GM12878 (cell line): Measurements from ENCODE around the gene TNFAIP1. TPM values are rescaled to one million over a fixed set of nuclear protein-coding genes. Genes with fewer than 3 reads are reported as not detected.
A peak's percentile ranks its signal among the peaks of the same experiment; 100 is the strongest.

Experiments used
- ATAC-seq: fragments of 200-7000 bp; cut with Tn5 transposase; 3 replicates; pipeline ENCODE4 v1.9.1; 2020; ENCODE audit warnings: mild to moderate bottlenecking, moderate library complexity
- BruUV-seq: library from RNA; stranded (reverse); fragments of 400-500 nt; replicated peaks from 2 replicates; lab custom pipeline; 2021; lab: Mats Ljungman, UMichigan
- CTCF ChIA-PET: fragments of 300-600 bp; sonication (Branson Sonifier 250); formaldehyde crosslinking; extraction: SDS; loops from one replicate; lab custom pipeline; 2021; ENCODE audit warnings: inconsistent platforms; lab: Yijun Ruan, JAX
- POLR2A ChIA-PET: fragments of 350-600 bp; formaldehyde crosslinking; extraction: SDS; loops from one replicate; lab custom pipeline; 2021; ENCODE audit warnings: inconsistent platforms; lab: Charles Lee
- RAD21 ChIA-PET: fragments of 300-600 bp; sonication (Branson Sonifier 250); formaldehyde crosslinking; loops from one replicate; lab custom pipeline; 2023; ENCODE audit warnings: antibody characterized with exemption; ENCODE audit not compliant: unreplicated experiment; lab: Charles Lee
- SMC1A ChIA-PET: fragments of 300-600 bp; sonication (Branson Sonifier 250); formaldehyde crosslinking; loops from one replicate; lab custom pipeline; 2023; ENCODE audit not compliant: unreplicated experiment, uncharacterized antibody; lab: Charles Lee
- DNase-seq: peaks from one replicate; pipeline ENCODE4 v3.0.0-alpha.2; 2011; ENCODE audit warnings: low read depth, low spot score
- FAIRE-seq: peaks from 3 replicates; lab custom pipeline; 2011; peaks lifted over from hg19 to GRCh38; lab: Jason Lieb, UNC
- H2AFZ ChIP-seq: 2 replicates; pipeline ENCODE4 v1.6.0; 2011; ENCODE audit warnings: low read depth, low read length, control low read depth; ENCODE audit not compliant: control insufficient read depth
- H3K27ac ChIP-seq: 2 replicates; pipeline ENCODE4 v1.5.1; 2011; ENCODE audit warnings: control low read depth; ENCODE audit not compliant: control insufficient read depth, insufficient read depth
- H3K27me3 ChIP-seq, 2 experiments: replicated peaks in 1 of 2; 2 replicates each; pipeline versions ENCODE4 v1.6.0 to v1.6.1; 2011; ENCODE audit warnings: low read length in 1 of 2; ENCODE audit not compliant: control insufficient read depth in 2 of 2, insufficient read depth in 2 of 2
- H3K36me3 ChIP-seq, 2 experiments: 2 replicates each; pipeline ENCODE4 v1.5.1; 2011; ENCODE audit warnings: low read length in 1 of 2; ENCODE audit not compliant: control insufficient read depth in 2 of 2, insufficient read depth in 2 of 2
- H3K4me1 ChIP-seq: 2 replicates; pipeline ENCODE4 v1.6.1; 2011; ENCODE audit warnings: mild to moderate bottlenecking, low read length, moderate library complexity, mixed read lengths; ENCODE audit not compliant: control insufficient read depth, insufficient read depth
- H3K4me2 ChIP-seq: 2 replicates; pipeline ENCODE4 v1.6.0; 2011; ENCODE audit warnings: control low read depth; ENCODE audit not compliant: control insufficient read depth, insufficient read depth
- H3K4me3 ChIP-seq: fragments of 200-600 bp; sonication (generic); 2 replicates; pipeline ENCODE4 v1.5.1; 2016
- H3K79me2 ChIP-seq: 2 replicates; pipeline ENCODE4 v1.6.0; 2011; ENCODE audit warnings: low read length; ENCODE audit not compliant: control insufficient read depth, insufficient read depth
- H3K9ac ChIP-seq: 2 replicates; pipeline ENCODE4 v1.8.0; 2011; ENCODE audit warnings: low read length, control low read depth, mixed read lengths; ENCODE audit not compliant: control insufficient read depth, insufficient read depth
- H3K9me3 ChIP-seq: replicated peaks from 3 replicates; pipeline ENCODE4 v1.5.1; 2011; ENCODE audit warnings: mild to moderate bottlenecking, low read length; ENCODE audit not compliant: control insufficient read depth, insufficient read depth
- H4K20me1 ChIP-seq: 2 replicates; pipeline ENCODE4 v1.6.0; 2011; ENCODE audit not compliant: control insufficient read depth, insufficient read depth
- ESRRA ChIP-seq: IDR thresholded peaks from 2 replicates; pipeline ENCODE4 v1.6.1; 2012; ENCODE audit warnings: mild to moderate bottlenecking, low read length, improper control_type of control experiment
- RELA ChIP-seq: fragments of 450-650 bp; IDR thresholded peaks from 2 replicates; pipeline ENCODE4 v1.8.0; 2014; ENCODE audit warnings: borderline replicate concordance; ENCODE audit not compliant: partially characterized antibody
- ZSCAN29 ChIP-seq: fragments of 450-650 bp; IDR thresholded peaks from 2 replicates; pipeline ENCODE4 v1.6.1; 2017; ENCODE audit warnings: mild to moderate bottlenecking, moderate library complexity
- WGBS: methylation state at CpG from one replicate; pipeline ENCODE4 v1.1.6; 2016; ENCODE audit warnings: low lambda C conversion rate; ENCODE audit not compliant: insufficient replicate concordance, insufficient coverage; ENCODE audit errors: missing lambda C conversion rate; 5-methylcytosine and 5-hydroxymethylcytosine counted together
- in situ Hi-C: fragments of 300-500 bp; cut with MboI; formaldehyde crosslinking; loops from 9 replicates; pipeline ENCODE4 v1.14.3; 2018; ENCODE audit warnings: mixed read lengths
- intact Hi-C: fragments of 100-400 bp; cut with micrococcal nuclease; formaldehyde crosslinking; loops from one replicate; pipeline ENCODE4 v1.14.2; 2022; ENCODE audit not compliant: unreplicated experiment
- polyA plus RNA-seq, 11 experiments: library from polyadenylated mRNA; depleted of rRNA in 4 of 11; unstranded in 6 of 11; stranded (reverse) in 5 of 11; fragments of >200 nt; fragmentation: Nextera tagmentation in 4 of 11; fragmentation: Illumina TruSeq in 1 of 11; extraction: Ambion mirVana in 4 of 11; extraction: Trizol in 1 of 11; gene quantifications; 1 replicate in 1 of 11; 2 replicates in 10 of 11; pipeline versions ENCODE4 v1.2.1 to v1.2.3, GENCODE V29; 2011 to 2016; ENCODE audit warnings: inconsistent platforms in 2 of 11, missing spikeins in 2 of 11, low read depth in 1 of 11
- total RNA-seq, 4 experiments: library from RNA; depleted of rRNA in 3 of 4; stranded (reverse); fragments of >200 nt in 3 of 4; fragmentation: Illumina TruSeq in 1 of 4; extraction: Trizol in 1 of 4; gene quantifications; 2 replicates each; pipeline versions ENCODE4 v1.2.1 to v1.2.3, GENCODE V29; 2013 to 2021
- TF ChIP-seq, protein P1 (sequence below), 3 experiments: IDR thresholded peaks in 2 of 3; conservative IDR thresholded peaks in 1 of 3; 2 replicates each; pipeline ENCODE4 v1.5.1; 2011; ENCODE audit warnings: low read depth in 3 of 3, low read length in 3 of 3, mild to moderate bottlenecking in 3 of 3, control low read depth in 2 of 3, moderate library complexity in 2 of 3, inconsistent platforms in 1 of 3, mixed read lengths in 1 of 3; ENCODE audit not compliant: control insufficient read depth in 2 of 3, insufficient read depth in 1 of 3; ENCODE audit errors: extremely low read depth in 1 of 3
- TF ChIP-seq, protein P2 (sequence below): IDR thresholded peaks from 2 replicates; pipeline ENCODE4 v1.6.1; 2011; ENCODE audit warnings: borderline replicate concordance, low read depth, mild to moderate bottlenecking, moderate library complexity, low read length; ENCODE audit not compliant: insufficient read depth, poor library complexity, severe bottlenecking

TNFAIP1 gene
- total and polyA plus RNA-seq, 10 of the 15 experiments (the other 5 are each of a cell fraction or from before 2014, with no cell fraction given), result 1.8 to 16.9 (median 11.7) TPM

DNA sequence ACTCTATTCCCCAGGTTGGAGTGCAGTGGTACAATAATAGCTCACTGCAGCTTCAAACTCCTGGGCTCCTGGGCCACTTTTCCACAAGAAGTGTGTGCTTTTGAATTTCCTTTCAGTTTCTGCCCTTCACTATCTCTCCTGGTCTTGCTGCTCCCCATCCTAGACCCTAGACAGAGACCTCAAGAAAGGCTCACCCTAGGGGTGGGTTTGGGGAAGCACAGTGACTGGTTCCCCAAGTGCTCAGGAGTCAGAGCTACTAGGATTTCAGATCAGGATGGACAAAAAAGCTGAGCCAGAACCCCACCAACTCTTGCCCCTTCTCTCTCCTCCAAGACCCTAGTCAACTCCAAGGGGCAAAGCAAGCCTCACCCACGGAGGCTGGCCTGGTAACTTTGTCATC is 31.0 kb downstream of the TNFAIP1 start:
- Histone ChIP-seq H3K4me1 (no peaks in the 10 kb centered on the region), H3K4me3 (no peak overlapping the region), H4K20me1 (no peaks in the 10 kb centered on the region), H3K9ac (no peak overlapping the region), H3K27me3 (no peaks in the 10 kb centered on the region), H3K9me3 (no peaks in the 10 kb centered on the region), H3K27ac (no peak overlapping the region), H3K4me2 (no peak overlapping the region), H2AFZ (no peak overlapping the region), H3K79me2 (no peaks in the 10 kb centered on the region), H3K36me3 (no peaks in the 10 kb centered on the region; a peak in 1 of 4 replicates)
- ChIA-PET SMC1A (interaction anchor here (1.3 kb wide), 1 partner anchor 9 kb away, joined by 6 read pairs; the partner anchor contains the start of gene POLDIP2), CTCF (interaction anchor here (0.8 kb wide), 1 partner anchor 9 kb away, joined by 4 read pairs; no protein-coding TSS in a partner anchor), RAD21 (no interaction called here), POLR2A (interaction anchor here (0.6 kb wide), 1 partner anchor 137 kb away, joined by 3 read pairs; no protein-coding TSS in a partner anchor)
- no peak for TF ChIP-seq RELA
- TF ChIP-seq, protein P1, sequence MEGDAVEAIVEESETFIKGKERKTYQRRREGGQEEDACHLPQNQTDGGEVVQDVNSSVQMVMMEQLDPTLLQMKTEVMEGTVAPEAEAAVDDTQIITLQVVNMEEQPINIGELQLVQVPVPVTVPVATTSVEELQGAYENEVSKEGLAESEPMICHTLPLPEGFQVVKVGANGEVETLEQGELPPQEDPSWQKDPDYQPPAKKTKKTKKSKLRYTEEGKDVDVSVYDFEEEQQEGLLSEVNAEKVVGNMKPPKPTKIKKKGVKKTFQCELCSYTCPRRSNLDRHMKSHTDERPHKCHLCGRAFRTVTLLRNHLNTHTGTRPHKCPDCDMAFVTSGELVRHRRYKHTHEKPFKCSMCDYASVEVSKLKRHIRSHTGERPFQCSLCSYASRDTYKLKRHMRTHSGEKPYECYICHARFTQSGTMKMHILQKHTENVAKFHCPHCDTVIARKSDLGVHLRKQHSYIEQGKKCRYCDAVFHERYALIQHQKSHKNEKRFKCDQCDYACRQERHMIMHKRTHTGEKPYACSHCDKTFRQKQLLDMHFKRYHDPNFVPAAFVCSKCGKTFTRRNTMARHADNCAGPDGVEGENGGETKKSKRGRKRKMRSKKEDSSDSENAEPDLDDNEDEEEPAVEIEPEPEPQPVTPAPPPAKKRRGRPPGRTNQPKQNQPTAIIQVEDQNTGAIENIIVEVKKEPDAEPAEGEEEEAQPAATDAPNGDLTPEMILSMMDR (IDR thresholded peaks at IDR 0.05 in 2 of 3, conservative IDR thresholded peaks at IDR 0.05 in 1 of 3; ENCODE audit: control insufficient read depth in 2 of 3, extremely low read depth in 1 of 3, insufficient read depth in 1 of 3, low read depth in 3 of 3, low read length in 3 of 3), result 0 out of 6 replicates have a peak, but pooled peaks of 1 of the 3 experiments have one; percentile 7
- in situ Hi-C loops (no loop called here), intact Hi-C loops (no loop called here)
- ATAC-seq (no peak), FAIRE-seq (no peak), DNase-seq (no peak)
- WGBS, result 29% methylated on average over 1 of the region's 1 CpG
- no TSS peak for BruUV-seq

DNA sequence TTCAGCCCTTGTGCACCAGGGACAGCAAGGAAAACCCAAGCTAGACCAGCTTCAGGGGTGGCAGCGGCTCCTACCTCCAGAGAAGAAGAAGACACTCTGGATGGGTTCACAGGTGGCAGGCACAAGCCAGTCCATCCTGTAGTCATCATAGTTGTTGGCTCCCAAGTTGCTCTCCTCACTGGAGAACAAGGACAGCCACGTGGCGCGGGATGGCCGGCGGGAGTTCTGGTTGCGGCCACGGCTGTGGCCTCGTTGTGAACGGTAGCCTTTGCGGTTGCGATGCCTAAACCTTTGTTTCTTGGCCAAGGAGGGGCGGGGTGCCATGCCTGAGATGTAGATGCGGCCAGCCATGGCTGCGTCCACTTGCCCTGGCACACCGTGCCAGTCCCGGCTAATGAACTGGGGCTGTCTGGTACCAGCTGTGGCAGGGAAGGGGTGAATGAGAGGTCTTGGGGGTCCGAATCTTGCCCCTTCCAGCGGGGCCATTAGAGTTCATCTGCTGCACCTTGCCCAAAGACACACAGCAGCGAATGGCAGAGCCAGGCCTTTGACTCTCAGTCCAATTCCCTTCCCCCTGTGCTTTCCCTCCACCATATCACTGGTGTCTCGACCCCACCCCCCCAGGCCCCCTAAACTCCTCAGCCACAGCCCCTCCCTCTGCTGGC is 32.2 kb downstream of the TNFAIP1 start:
- WGBS, result 86% methylated on average over 20 of the region's 21 CpGs
- H4K20me1 ChIP-seq, result no peaks in the 10 kb centered on the region
- DNase-seq (no peak), ATAC-seq (no peak), FAIRE-seq (no peak)
- in situ Hi-C loops, result no loop called here
- peaks cover 1% of the 10 kb centered on the region; the same call in 1 of the 2 replicates for H3K79me2 ChIP-seq
- ChIA-PET POLR2A (interaction anchor here (0.6 kb wide), 1 partner anchor 119 kb away, joined by 7 read pairs; no protein-coding TSS in a partner anchor), RAD21 (no interaction called here), SMC1A (interaction anchor here (0.9 kb wide), 1 partner anchor 10 kb away, joined by 4 read pairs; the partner anchor contains the start of gene POLDIP2), CTCF (no interaction called here)
- no peak overlapping the region for H3K27ac ChIP-seq
- intact Hi-C loops, result no loop called here
- no peaks in the 10 kb centered on the region for H3K27me3 ChIP-seq
- no peaks in the 10 kb centered on the region for H3K9me3 ChIP-seq
- H2AFZ ChIP-seq, result no peak overlapping the region
- no peak overlapping the region for H3K4me2 ChIP-seq
- BruUV-seq, result no TSS peak
- TF ChIP-seq, protein P2, sequence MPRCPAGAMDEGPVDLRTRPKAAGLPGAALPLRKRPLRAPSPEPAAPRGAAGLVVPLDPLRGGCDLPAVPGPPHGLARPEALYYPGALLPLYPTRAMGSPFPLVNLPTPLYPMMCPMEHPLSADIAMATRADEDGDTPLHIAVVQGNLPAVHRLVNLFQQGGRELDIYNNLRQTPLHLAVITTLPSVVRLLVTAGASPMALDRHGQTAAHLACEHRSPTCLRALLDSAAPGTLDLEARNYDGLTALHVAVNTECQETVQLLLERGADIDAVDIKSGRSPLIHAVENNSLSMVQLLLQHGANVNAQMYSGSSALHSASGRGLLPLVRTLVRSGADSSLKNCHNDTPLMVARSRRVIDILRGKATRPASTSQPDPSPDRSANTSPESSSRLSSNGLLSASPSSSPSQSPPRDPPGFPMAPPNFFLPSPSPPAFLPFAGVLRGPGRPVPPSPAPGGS, result peak; percentile 4
- no peak for TF ChIP-seq ESRRA
- TF ChIP-seq ZSCAN29, result no peak
- TF ChIP-seq, all 136 proteins: peak for 1
- H3K4me3 ChIP-seq, result no peak overlapping the region
- H3K4me1 ChIP-seq, result peaks cover 3% of the 10 kb centered on the region; the same call in 1 of the 2 replicates
- no peak overlapping the region for H3K9ac ChIP-seq
- H3K36me3 ChIP-seq, result no peaks in the 10 kb centered on the region; a peak in 1 of 4 replicates
